Breast epithelium (tissue), 4 donors: ENCODE measurements around the gene FTCD. TPM values are rescaled to one million over a fixed set of nuclear protein-coding genes. Genes with fewer than 3 reads are reported as not detected.

ENCODE experiments used
- DNase-seq, 2 donors: peaks; one replicate each; pipeline ENCODE4 v3.0.0-alpha.2; 2019; ENCODE audit warnings: low spot score in 2 of 2
- H3K27ac ChIP-seq, 2 donors: fragments of 200-600 bp; sonication (generic) in 1 of 2; one replicate each; pipeline ENCODE4 v1.5.1; 2016 to 2019; ENCODE audit warnings: mild to moderate bottlenecking in 1 of 2
- H3K27me3 ChIP-seq, 2 donors: fragments of 200-600 bp; sonication (generic) in 1 of 2; one replicate each; pipeline versions ENCODE4 v1.5.1 to v1.6.0; 2017 to 2019; ENCODE audit warnings: control low read depth in 1 of 2, mild to moderate bottlenecking in 1 of 2
- H3K36me3 ChIP-seq: fragments of 200-600 bp; one replicate; pipeline ENCODE4 v1.5.1; 2019
- H3K4me1 ChIP-seq, 2 donors: fragments of 200-600 bp; sonication (generic); one replicate each; pipeline ENCODE4 v1.5.1; 2016 to 2019; ENCODE audit warnings: control low read depth in 1 of 2
- H3K4me3 ChIP-seq, 3 donors: fragments of 200-600 bp; sonication (generic); 1 replicate in 2 of 3; 2 replicates in 1 of 3; pipeline ENCODE4 v1.5.1; 2016 to 2019; ENCODE audit warnings: mild to moderate bottlenecking in 3 of 3, moderate library complexity in 2 of 3
- H3K9me3 ChIP-seq, 2 donors: fragments of 200-600 bp; sonication (generic) in 1 of 2; one replicate each; pipeline ENCODE4 v1.5.1; 2016 to 2019; ENCODE audit warnings: control low read depth in 1 of 2
- POLR2A ChIP-seq: fragments of 450-650 bp; IDR thresholded peaks from one replicate; pipeline ENCODE4 v1.6.1; 2016; ENCODE audit warnings: antibody characterized with exemption, mild to moderate bottlenecking, moderate library complexity
- POLR2AphosphoS5 ChIP-seq, 3 donors: sonication (generic); formaldehyde crosslinking; IDR thresholded peaks; one replicate each; pipeline ENCODE4 v1.6.1; 2017; ENCODE audit warnings: antibody characterized with exemption in 3 of 3
- intact Hi-C: fragments of 100-400 bp; cut with DNase I; formaldehyde crosslinking; loops from one replicate; pipeline ENCODE4 v1.15.1; 2023; ENCODE audit warnings: low total_unique reads
- total RNA-seq, 3 donors: library from RNA; depleted of rRNA; stranded (reverse); fragments of >200 nt; gene quantifications; one replicate each; pipeline ENCODE4 v1.1.0, GENCODE V29; 2016
- TF ChIP-seq, protein P1 (sequence below), 3 donors: fragments of 450-650 bp; IDR thresholded peaks; one replicate each; pipeline ENCODE4 v1.5.1; 2016 to 2017; ENCODE audit warnings: antibody characterized with exemption in 3 of 3, mild to moderate bottlenecking in 3 of 3, moderate library complexity in 3 of 3

FTCD gene
- total RNA-seq, 3 donors from 2014 or later: 0.59 TPM; not detected in 2

DNA sequence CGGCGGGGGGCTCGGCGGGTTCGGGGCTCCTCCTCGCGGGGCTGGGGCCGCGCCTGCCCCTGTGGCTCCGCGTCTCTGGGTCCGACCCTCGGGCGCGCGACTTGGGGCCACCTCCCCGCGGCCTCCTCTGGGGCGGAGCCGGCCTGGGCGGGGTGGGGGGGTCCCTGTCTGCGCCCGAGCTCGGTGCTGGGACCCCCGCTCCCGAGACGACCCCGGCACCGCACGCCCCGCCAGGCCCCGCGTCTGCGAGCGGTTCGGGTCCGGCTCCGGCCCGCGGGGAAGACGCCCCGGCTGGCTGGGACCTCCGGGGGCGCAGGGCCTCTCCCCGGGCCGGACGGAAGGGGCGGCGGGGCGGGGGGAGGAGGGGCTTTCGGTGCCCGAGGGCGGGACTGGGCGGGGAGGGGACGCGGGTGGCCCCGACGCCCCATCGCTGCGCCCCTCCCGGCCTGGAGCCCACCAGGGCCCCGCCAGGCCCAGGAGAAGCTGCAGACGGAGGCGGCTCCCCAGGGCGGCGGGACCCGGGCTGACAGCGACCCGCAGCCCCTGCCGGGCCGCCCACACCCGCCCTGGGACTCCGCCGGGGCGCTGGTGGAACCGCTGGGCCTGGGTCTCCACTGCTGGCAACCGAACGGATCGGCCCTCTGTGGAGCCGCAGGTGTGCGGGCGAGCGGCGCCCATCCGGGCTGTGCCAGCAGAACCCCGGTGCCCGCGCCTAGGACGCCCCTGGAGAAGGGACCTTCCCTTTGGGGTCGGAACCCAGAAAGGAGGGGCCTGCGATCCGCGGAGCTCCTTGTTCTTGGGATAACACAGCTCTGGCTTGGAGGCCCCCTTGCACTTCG, 56.9 kb downstream of the FTCD start:
- H3K36me3 ChIP-seq: no peaks in the 10 kb centered on the region
- peaks cover 0 to 5% of the 10 kb centered on the region in 2 donors for H3K9me3 ChIP-seq
- H3K4me3 ChIP-seq: peak overlapping the region; percentile 84 to 96 (median 89)
- H3K27ac ChIP-seq: peak overlapping the region; percentile 86 to 97
- no peaks in the 10 kb centered on the region for H3K4me1 ChIP-seq
- TF ChIP-seq POLR2A (no peak), POLR2AphosphoS5 (IDR thresholded peaks at IDR 0.05) (no peak)
- TF ChIP-seq, protein P1, sequence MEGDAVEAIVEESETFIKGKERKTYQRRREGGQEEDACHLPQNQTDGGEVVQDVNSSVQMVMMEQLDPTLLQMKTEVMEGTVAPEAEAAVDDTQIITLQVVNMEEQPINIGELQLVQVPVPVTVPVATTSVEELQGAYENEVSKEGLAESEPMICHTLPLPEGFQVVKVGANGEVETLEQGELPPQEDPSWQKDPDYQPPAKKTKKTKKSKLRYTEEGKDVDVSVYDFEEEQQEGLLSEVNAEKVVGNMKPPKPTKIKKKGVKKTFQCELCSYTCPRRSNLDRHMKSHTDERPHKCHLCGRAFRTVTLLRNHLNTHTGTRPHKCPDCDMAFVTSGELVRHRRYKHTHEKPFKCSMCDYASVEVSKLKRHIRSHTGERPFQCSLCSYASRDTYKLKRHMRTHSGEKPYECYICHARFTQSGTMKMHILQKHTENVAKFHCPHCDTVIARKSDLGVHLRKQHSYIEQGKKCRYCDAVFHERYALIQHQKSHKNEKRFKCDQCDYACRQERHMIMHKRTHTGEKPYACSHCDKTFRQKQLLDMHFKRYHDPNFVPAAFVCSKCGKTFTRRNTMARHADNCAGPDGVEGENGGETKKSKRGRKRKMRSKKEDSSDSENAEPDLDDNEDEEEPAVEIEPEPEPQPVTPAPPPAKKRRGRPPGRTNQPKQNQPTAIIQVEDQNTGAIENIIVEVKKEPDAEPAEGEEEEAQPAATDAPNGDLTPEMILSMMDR (IDR thresholded peaks at IDR 0.05): no peak
- DNase-seq: peak; percentile 17 to 50
- peaks cover 0 to 2% of the 10 kb centered on the region in 2 donors for H3K27me3 ChIP-seq
- intact Hi-C loops: loop anchor here (10.0 kb wide), 1 partner anchor 104 kb away; no protein-coding TSS in a partner anchor

DNA sequence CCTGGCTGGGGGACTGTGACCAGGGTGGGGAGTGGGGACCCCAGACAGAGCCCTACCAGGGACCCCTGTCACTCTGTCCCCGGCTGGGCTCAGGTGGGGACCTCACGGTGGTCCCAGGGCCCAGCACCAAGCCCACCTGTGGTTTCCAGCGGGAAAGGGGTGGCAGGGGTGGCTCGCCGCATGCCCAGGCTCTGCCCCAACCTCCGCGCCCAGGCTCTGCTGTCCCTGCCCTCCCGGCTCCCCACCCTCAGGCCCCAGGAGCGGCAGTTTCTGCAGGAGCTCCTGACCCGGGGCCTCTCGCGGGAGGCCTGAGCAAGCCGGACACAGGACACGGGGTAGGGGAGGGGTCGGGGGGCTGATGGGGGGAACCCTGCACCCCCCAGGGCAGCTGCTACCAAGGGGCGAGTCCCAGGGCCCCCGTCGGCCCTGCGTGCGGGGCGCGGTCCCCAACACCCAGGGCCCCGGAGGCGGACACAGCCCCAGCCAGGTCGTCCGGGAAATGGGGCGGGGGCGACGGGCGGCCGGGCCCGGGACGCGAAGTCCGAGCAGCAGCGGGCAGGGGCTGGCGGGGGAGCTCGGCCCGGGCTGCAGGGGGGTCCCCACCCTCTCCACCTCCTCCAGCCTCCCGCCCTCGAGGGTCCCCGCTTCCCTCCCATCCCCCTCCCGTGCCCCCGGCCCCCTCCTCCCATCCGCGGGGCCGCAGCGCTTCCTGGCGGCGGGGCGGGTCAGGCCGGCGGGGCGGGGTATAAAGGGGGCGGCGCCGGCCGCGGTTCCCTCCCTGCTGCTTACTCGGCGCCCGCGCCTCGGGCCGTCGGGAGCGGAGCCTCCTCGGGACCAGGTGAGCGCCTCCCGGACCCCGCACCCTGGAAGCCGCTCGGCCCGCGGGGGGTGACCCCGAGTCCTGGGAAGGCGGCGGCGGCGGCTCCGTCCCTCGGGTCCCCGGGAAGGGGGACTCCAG, 57.8 kb downstream of the FTCD start, which contains the start of gene COL6A2:
COL6A2 (plus strand) TSS at position 777 of the 958 bp plus-strand sequence.
- DNase-seq: peak; percentile 59 to 60
- H3K27me3 ChIP-seq: peaks cover 0 to 2% of the 10 kb centered on the region in 2 donors
- H3K9me3 ChIP-seq: peaks cover 0 to 5% of the 10 kb centered on the region in 2 donors
- no peaks in the 10 kb centered on the region for H3K4me1 ChIP-seq
- no peaks in the 10 kb centered on the region for H3K36me3 ChIP-seq
- intact Hi-C loops: loop anchor here (10.0 kb wide), 1 partner anchor 103 kb away; no protein-coding TSS in a partner anchor
- H3K4me3 ChIP-seq: peak within 1 kb of the TSS; percentile 84 to 96 (median 89)
- TF ChIP-seq POLR2A (no peak), POLR2AphosphoS5 (IDR thresholded peaks at IDR 0.05) (peak in 2 of 3 donors; percentile 37 to 39)
- TF ChIP-seq, protein P1 (IDR thresholded peaks at IDR 0.05): no peak
- H3K27ac ChIP-seq: peak within 1 kb of the TSS; percentile 86 to 97

DNA sequence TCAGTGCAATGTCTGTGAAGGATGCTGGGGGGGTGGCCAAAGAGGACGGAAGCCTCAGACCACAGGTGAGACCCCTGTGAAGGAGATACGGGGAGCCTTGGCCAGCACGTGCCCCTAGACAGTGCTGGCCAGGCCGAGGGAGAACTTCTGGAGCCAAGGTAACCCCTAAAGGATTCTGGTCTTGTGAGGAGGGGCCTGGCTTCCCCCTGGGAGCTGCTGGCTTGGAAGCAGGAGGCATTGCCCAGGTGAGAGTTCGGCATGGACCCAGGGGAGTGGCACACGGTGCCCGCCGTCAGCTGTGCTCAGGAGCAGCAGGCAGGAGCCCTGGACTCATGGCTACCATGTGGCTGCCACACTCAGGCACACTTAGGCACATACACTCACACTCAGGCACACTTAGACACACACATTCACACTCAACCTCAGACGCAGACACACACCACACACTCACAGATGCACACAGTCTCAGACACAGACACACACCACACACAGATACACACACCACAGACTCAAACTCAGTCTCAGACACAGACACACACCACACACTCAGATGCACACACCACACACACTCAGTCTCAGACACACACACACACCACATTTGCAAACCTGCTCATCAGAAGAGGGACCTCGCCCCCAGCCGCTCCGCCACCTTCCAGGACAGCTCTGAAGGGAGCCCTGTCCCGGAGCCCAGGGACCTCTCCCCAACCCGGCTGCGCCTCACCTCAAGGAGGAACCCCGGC, 58.6 kb downstream of the FTCD start:
- peak overlapping the region; percentile 84 to 96 (median 89) for H3K4me3 ChIP-seq
- H3K27ac ChIP-seq: peak overlapping the region; percentile 86 to 97
- peaks cover 0 to 2% of the 10 kb centered on the region in 2 donors for H3K27me3 ChIP-seq
- intact Hi-C loops: loop anchor here (10.0 kb wide), 1 partner anchor 102 kb away; no protein-coding TSS in a partner anchor
- peak in 1 of 2 donors; percentile 16 for DNase-seq
- no peaks in the 10 kb centered on the region for H3K4me1 ChIP-seq
- H3K9me3 ChIP-seq: no peaks in the 10 kb centered on the region
- H3K36me3 ChIP-seq: no peaks in the 10 kb centered on the region
- no peak for TF ChIP-seq POLR2A
- TF ChIP-seq, protein P1 (IDR thresholded peaks at IDR 0.05): no peak
- no peak for TF ChIP-seq POLR2AphosphoS5 (IDR thresholded peaks at IDR 0.05)

DNA sequence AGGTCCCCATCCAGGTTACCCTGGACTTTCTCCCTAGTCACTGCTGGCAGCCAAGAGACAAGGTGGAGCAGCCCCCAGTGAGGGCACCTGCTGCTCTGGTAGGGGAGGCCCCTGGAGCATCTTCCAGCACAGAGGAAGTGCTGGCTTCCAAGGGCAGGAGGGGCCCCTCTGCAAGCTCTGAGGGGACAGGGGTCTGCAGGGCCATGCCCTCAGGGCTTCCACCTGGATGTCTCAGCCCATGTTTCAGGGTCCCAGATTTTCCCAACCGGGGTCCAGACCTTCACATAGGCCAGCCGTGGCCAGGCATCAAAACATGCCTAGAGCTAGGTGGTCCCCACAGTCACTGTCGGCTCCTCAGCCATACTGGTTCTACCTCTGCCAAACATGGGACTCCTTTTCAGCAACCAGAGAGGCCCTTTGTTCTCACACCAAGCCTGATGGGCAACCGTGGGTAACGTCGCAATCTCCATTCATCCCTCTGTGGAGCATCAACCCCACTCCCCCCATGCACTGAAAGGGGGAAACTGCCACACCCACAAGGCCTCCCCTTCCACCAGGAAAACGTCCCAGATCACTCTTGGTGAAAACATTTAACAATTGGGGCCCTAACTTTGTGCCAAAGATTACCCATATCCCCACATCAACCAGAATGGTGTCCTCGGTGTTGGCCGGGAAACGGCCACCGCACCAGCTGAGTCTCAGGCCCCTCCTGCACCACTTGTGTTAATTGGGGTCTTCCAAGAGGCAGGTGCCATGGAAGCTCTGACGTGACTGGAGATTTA, 59.4 kb downstream of the FTCD start:
- H3K27ac ChIP-seq: peak overlapping the region in 1 of 2 donors; percentile 97
- TF ChIP-seq POLR2AphosphoS5 (IDR thresholded peaks at IDR 0.05): no peak
- no peak for TF ChIP-seq POLR2A
- TF ChIP-seq, protein P1 (IDR thresholded peaks at IDR 0.05): no peak
- H3K9me3 ChIP-seq: no peaks in the 10 kb centered on the region
- DNase-seq: peak in 1 of 2 donors; percentile 16
- intact Hi-C loops: loop anchor here (10.0 kb wide), 1 partner anchor 101 kb away; no protein-coding TSS in a partner anchor
- no peak overlapping the region for H3K4me3 ChIP-seq
- no peaks in the 10 kb centered on the region for H3K4me1 ChIP-seq
- H3K36me3 ChIP-seq: no peaks in the 10 kb centered on the region
- peaks cover 0 to 2% of the 10 kb centered on the region in 2 donors for H3K27me3 ChIP-seq
